D721Med (cell line): ENCODE data around the gene DNASE2B.

Experiments
- DNase-seq: peaks from one replicate; pipeline ENCODE4 v3.0.0; 2011; ENCODE audit warnings: low spot score; ENCODE audit not compliant: insufficient read length
- FAIRE-seq: peaks from 2 replicates; lab custom pipeline; 2011; peaks lifted over from hg19 to GRCh38; lab: Jason Lieb, UNC
- TF ChIP-seq, protein P1 (sequence below): IDR thresholded peaks from 2 replicates; pipeline ENCODE4 v1.5.1; 2012; ENCODE audit warnings: mild to moderate bottlenecking, control low read depth; ENCODE audit not compliant: insufficient read depth; ENCODE audit errors: missing control alignments

DNASE2B gene

GRCh38 chr1:84412316-84412942, 14.1 kb downstream of the DNASE2B start:
- DNase-seq (no peak), FAIRE-seq (no peak)
- TF ChIP-seq, protein P1, sequence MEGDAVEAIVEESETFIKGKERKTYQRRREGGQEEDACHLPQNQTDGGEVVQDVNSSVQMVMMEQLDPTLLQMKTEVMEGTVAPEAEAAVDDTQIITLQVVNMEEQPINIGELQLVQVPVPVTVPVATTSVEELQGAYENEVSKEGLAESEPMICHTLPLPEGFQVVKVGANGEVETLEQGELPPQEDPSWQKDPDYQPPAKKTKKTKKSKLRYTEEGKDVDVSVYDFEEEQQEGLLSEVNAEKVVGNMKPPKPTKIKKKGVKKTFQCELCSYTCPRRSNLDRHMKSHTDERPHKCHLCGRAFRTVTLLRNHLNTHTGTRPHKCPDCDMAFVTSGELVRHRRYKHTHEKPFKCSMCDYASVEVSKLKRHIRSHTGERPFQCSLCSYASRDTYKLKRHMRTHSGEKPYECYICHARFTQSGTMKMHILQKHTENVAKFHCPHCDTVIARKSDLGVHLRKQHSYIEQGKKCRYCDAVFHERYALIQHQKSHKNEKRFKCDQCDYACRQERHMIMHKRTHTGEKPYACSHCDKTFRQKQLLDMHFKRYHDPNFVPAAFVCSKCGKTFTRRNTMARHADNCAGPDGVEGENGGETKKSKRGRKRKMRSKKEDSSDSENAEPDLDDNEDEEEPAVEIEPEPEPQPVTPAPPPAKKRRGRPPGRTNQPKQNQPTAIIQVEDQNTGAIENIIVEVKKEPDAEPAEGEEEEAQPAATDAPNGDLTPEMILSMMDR = no peak

DNA sequence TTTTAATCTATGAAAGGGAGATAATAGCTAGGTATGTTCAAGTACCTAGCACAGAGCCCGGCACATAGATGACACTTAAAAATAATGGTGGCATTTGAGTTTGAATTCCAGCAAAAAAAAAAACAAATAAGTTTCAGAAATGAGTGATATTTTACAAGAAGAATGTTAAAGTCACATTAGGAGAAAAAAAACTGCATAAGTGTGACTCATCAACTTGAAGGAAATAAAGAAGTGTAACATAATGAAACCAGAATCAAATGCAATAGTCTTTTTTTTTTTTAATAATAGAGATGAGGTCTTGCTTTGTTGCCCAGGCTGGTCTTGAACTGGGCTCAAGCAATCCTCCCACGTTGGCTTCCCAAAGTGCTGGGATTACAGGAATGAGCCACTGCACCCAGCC, 17.1 kb downstream of the DNASE2B start:
- DNase-seq = no peak
- FAIRE-seq = no peak
- TF ChIP-seq, protein P1 = no peak

- FAIRE-seq = no peak
- TF ChIP-seq, protein P1 = no peak
Measured at GRCh38 chr1:84422909-84423308, 24.6 kb downstream of the DNASE2B start.

GRCh38 chr1:84424513-84425149, 26.3 kb downstream of the DNASE2B start:
- TF ChIP-seq, protein P1 = no peak
- FAIRE-seq = no peak
- DNase-seq = no peak

More at GRCh38 chr1:84422909-84423308, 24.6 kb downstream of the DNASE2B start:
- no peak for DNase-seq

- DNase-seq (no peak), FAIRE-seq (no peak)
- TF ChIP-seq, protein P1 = no peak
Measured at GRCh38 chr1:84425150-84425896, 27.0 kb downstream of the DNASE2B start.

DNA sequence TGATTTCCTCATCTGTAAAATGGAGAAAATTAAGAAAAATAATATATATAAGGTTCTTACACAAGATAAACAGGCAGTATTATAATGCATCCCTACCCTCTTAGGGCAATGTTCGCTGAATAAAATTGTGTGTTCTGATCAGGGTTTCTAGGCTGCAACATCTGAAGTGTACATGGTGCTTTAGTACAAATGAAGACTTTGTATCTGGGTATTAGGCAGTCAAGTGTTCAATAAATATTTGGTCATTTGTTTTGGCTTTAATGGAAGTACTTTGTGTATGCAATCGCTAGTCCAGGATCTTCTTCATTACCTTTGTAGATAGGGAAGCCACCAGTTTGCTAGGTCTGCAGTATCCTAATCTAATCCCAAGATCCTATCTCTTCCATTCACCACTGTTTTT, 28.1 kb downstream of the DNASE2B start:
- TF ChIP-seq, protein P1 = no peak
- DNase-seq (no peak), FAIRE-seq (no peak)
